PC-9 (cell line): Measurements from ENCODE around the gene OR52N5.

Source experiments
- EZH2 ChIP-seq: fragments of 200-600 bp; sonication (generic); IDR thresholded peaks from 2 replicates; pipeline ENCODE4 v1.8.0; 2017; ENCODE audit warnings: antibody characterized with exemption, low read depth
- TF ChIP-seq, protein P1 (sequence below): fragments of 200-600 bp; sonication (generic); conservative IDR thresholded peaks from 2 replicates; pipeline ENCODE4 v1.6.1; 2017; ENCODE audit warnings: mixed run types, antibody characterized with exemption, mild to moderate bottlenecking, moderate library complexity

DNA sequence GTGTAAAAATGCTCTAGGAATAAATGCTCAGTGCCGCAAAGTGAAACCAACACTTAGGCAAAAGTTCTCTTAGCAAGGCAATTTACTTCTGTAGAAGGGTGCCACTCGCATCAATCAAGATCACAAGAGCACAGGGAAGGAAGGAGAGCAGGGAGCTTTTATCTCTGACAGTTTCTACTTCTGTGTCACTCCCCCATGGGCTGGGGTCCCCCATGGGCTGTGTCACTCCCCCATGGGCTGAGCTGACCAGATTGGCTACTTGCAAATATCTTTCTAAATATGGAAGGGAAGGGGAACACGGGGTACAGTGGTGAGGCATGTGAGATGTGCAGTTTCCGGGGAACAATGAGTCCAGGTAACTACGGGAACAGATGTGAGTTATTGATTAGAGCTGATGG, 26.0 kb upstream of the OR52N5 start:
- TF ChIP-seq EZH2, result no peak
- TF ChIP-seq, protein P1, sequence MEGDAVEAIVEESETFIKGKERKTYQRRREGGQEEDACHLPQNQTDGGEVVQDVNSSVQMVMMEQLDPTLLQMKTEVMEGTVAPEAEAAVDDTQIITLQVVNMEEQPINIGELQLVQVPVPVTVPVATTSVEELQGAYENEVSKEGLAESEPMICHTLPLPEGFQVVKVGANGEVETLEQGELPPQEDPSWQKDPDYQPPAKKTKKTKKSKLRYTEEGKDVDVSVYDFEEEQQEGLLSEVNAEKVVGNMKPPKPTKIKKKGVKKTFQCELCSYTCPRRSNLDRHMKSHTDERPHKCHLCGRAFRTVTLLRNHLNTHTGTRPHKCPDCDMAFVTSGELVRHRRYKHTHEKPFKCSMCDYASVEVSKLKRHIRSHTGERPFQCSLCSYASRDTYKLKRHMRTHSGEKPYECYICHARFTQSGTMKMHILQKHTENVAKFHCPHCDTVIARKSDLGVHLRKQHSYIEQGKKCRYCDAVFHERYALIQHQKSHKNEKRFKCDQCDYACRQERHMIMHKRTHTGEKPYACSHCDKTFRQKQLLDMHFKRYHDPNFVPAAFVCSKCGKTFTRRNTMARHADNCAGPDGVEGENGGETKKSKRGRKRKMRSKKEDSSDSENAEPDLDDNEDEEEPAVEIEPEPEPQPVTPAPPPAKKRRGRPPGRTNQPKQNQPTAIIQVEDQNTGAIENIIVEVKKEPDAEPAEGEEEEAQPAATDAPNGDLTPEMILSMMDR, result no peak
